Fibroblast of skin of abdomen (primary cell): ENCODE data around the gene TGM5.
"Not testable (repeated sequence)": the region's sequence is repeated elsewhere in the genome, so short reads cannot be mapped to it uniquely, and the experiment has no call there.

Source experiments
- DNase-seq: peaks from one replicate; pipeline ENCODE4 v3.0.0-alpha.2; 2013

TGM5 gene

DNA sequence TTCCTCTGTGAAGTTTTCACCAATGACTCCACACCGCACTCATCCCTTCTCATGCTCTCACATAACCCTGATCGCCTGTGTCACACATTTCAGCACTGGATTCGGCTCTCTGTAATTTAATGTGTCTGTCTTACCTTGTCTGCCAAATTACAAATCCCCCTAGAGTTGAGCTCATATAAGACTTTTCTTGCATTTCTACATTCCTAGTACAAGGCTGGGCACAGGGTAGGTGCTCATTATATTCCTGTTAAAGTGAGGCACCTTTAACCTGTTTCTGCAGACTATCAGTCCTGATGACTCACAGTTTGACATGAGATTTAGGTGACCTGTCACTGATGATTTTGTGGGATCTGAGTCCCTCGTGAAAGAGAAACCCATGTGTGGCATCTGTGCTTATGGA, 22.6 kb downstream of the TGM5 start:
- no peak for DNase-seq

DNA sequence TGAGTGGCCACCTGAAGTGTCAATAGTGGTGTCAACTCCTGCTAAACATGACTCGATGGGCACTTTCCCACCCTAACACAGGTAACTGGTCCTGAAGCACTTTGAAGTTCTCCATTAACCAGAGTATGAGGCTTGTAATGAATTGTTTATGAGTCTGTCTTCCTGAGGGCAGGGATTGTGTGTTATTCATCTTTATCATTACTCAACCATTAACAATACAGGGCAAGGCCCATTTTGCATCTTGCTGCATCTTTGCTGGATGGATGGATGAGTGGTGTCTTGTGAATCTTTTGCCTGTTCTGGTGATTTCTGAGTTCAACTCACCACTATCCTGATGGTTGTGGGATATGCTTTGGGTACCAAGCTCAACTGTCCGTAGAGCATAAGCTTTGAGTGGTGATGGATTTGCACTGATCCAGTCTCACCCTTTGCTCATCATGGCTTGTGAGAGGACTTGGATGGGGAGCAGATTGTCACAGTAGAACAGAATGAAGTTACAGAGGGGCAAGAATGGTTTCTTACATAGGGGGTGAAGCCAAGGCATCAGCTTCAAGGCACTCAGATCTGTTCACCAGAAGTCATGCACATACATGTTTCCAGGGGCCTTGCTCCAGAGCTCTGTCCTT, 23.6 kb downstream of the TGM5 start:
- no peak for DNase-seq

DNA sequence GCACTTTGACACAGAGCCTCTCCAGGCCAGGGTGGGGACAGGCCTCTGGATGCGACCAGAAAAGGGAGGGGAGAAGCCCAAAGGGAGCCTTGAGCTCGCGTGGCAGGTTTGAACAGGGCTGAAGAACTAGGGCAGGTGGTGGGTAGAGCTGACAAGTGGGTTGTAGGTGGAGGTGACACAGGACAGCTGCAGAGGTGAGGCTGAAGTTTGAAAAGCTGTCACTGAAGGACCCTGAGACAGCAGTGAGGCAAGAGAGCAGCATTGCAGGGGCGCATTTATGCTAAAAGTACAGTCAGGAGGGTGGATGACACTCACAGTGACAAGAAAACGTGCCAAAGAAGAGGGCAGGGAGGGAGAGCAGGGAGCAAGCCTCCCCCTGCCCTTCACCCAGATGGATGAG, 24.1 kb downstream of the TGM5 start:
- no peak for DNase-seq

DNA sequence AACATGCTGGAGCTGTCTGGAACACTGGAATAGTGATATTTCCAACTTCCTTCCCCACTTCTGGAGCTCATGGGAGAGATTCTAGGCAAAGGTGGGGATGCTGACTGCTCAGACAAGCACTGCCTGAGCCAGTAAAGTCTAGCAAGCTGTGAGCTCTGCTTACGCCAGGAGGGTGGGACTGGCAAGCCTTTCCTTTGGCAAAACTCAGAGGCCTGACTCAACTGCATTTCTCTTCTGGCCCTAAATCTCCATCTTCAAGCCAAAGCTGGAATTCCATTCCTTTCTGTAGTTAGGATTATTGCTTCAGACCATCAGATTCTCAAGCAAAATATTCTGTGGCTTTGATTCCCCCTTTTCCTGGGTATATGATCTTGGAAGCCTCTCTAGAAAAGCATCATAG, 25.6 kb downstream of the TGM5 start:
- DNase-seq: peak; percentile 38

DNA sequence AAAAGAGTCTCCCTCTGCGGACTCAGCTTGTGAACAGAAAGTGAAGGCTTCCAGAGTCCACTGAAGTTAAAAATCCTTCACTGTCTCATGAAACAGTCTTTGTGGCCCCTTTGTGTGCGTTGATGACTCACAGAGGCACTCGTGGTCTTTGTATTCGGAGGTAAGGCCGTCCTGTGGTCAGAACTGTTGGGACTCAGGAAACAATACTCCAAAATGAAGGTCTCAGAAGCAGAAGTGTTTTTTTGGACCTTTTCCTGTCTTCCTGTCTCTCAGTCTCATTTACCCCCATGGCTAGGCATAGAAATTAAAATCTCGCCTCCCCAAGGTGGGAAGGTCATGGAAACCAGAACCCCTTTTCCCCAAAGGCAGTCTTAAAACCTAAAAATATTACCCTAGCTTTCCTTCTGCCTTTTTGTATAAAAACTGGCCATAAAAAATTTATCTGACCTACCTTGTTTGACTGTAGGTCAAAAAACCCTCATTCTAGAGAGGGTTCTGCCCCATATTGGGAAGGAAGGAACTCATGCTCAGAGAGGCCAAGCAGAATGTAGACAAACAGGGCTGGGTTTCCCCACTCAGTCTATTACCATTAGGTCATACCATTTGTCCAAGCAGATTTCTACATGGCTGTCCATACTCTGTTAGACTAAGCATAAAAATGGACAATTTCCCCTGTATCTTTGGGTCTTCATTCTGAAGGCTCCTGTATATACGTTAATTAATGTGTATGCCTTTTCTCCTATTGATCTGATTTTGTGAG, 26.8 kb downstream of the TGM5 start:
- no peak for DNase-seq

DNA sequence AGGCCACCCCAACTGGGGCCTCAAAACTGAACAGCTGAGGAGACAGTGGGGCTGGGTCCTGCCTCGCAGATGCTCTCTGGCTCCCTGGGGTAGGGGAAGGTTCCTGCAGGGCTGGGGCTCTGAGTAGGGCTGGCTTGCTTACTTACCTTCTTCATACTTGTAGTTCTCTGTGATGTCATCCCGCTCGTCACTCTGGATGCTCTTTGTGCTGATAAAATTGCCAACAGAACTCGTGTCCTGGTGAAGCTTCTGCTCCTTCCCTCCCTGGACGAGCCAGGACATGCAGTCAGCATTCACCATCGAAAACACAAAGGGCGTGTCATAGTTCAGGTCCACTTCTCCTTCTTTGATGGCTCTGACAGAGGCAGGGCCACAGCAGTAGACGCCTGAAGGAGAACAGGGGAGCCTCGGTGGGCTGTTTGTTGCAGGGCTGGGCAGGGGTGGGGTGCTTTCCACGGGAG, 28.0 kb downstream of the TGM5 start:
- no peak for DNase-seq

DNA sequence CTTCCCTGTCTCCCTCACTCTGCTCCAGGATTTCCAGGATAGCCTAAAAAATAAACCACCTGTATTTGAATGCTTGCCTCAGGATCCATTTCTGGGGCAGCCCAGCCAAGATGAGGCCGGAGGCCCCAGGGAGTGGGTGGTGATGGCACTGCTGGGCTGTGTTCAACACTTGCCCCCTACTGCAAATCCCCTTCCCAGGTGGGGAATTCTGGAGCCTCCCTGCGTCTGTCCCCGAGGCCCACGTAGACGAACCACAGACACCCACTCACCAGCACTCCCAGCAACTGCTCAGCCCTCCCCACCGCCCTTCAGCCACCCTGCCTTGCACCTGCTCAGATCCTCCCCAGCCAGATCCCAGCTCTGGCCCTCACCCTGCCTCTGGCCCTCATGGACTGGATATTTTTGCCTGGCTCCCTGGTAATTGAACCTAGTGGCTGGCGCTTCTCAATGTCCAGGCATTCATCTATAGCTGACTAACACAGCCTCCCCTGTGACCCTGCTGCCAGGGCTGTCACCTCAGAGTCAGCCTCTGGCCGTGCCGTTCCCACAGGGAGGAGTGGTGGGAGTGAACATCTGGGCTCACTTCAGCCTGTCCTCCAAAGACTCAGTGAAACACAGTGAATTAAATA, 28.8 kb downstream of the TGM5 start:
- DNase-seq: no peak

DNA sequence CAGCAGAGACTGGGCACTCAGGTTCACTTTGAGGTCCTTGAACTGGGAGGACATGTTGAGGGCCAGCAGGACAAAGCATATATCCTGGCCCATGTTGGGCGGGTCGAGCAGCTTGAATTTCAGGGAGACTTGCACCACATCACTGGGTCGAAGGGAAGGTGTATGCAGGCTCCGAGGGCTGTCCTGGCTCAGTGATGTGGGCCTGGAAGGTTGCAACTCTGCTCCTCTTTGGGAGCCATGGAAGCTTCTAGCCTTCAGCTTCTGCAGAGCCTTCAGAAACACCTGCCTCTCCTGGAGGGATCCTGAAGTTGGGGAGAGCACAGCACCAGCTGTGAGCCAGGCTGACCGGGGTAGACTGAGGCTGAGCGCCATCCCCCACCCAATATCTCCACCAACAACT, 31.2 kb downstream of the TGM5 start:
- DNase-seq: no peak

DNA sequence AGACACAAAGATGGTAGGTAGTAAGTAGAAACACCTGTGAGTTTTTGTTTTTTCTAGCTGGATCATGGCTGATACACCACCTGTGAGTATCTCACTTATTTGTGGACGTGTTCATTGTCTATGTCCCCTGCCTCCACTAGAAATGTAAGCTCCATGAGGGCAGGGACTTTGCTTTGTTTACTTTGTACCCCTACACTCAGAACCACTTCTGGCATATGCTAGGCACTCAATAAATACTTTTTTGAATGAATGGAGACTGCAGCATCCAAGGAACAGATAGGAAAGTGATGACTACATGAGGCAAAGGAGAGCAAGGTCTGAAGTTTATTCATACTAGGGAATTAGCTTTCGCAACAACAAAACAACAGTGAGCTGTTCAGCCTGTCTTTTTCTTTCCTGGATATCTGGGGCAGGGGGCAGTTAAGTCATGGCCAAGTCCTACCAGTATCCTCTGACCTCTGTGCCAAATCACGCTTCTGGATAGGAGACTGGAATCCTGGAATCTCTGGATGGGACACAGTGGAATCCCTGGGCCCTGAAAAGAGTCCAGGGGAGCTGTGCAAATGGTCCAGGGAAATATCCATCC, 34.3 kb downstream of the TGM5 start:
- no peak for DNase-seq

DNA sequence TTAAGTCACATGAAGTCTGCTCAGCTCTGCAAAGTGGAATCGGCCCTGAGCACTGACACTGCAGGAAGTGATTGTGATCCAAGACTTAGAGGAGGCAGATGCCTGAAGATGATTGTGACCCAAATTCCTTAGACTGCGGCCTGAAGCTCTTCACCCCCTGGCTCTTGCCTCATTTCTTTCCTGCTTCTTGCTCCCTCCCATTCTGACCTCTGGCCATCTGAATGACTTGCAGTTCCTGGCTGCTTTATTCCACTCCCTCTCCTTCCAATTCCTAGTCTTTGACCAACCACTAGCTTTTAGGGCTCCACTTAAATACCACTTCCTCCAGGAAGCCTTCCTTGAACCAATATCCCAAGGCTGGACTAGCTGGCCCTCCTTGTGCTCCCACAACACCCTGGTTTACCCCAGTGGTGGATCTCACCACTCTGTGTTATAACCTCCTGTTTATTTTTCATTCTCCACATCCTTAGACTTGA, 36.0 kb downstream of the TGM5 start:
- DNase-seq: no peak

DNA sequence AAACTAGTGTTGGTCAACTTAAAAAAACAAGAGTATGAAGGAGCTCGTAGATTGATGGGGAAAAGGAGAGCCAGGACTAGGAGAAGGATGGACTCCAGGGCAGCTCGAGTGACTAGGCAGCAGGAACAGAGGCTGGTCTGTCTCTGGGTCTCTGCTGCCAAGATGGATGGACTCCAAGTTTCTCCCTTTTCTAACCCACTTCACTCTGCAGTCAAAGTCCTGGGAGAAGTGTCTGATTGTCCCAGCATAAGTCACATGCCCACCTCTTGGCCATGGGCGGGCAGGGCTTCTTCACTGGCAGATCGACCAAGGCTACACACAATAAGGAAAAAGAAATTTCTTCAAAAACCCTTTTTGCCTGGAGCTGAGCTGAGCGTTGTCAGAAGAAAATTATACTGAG, 36.8 kb downstream of the TGM5 start:
- DNase-seq: no peak

DNA sequence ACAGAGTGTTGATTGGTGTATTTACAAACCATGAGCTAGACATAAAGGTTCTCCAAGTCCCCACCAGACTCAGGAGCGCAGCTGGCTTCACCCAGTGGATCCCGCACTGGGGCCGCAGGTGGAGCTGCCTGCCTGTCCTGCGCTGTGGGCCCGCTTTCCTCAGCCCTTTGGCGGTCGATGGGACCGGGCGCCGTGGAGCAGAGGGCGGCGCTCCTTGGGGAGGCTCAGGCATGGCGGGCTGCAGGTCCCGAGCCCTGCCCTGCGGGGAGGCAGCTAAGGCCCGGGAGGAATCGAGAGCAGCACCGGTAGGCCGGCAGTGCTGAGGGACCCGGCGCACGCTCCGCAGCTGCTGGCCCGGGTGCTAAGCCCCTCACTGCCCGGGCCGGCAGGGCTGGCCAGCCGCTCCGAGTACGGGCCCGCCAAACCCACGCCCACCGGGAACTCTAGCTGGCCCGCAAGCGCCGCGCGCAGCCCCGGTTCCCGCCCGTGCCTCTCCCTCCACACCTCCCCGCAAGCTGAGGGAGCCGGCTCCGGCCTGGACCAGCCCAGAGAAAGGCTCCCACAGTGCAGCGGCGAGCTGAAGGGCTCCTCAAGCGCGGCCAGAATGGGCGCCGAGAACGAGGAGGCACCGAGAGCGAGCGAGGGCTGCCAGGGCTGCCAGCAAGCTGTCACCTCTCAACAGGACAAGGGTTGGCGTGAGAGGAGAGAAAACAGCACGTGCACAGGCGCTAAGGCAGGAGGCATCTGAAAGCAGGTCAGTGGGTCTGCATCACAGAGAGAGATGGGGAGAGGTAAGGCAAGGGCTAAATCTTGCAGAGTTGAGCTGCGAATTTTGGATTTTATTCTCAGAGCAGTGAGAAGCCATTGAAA, 40.1 kb downstream of the TGM5 start:
- no peak for DNase-seq

DNA sequence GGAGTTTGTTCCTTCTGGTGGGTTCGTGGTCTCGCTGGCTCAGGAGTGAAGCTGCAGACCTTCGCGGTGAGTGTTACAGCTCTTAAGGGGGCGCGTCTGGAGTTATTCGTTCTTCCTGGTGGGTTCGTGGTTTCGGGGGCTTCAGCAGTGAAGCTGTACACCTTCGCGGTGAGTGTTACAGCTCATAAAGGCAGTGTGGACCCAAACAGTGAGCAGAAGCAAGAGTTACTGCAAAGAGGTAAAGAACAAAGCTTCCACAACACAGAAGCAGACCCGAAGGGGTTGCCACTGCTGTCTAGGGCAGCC, 40.8 kb downstream of the TGM5 start:
- DNase-seq: not testable (repeated sequence)

DNA sequence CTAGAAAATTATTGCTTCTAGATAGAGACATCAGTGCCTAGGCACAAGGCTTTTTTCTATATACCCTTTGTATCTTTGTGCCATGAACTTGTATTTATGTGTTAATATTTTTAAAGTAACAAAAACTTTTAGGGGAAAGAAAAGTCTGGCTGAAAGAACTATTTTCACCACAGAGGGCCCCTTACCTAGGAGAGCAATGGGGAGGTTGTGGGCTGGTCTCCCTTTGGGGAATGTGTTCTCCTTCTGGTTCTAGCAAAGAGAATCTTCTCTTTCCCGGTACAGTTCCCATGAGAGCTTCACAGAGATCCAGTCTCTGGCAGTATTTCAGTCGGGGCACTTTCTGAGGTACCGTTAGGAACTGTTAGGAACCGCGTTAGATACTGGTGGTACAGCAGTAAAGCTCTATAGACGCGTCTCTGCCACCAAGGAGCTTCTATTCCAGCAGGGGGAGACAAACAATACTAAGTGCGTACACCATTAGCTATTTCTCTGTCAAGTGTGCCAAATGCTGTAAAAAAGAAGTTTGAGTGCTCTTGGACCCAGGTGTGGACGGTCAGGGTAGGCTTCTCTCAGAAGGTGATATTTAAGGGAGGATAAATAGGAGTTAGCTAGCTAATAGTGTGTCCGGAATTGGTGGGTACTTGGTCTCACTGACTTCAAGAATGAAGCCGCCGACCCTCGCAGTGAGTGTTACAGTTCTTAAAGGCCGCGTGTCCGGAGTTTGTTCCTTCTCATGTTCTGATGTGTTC, 41.4 kb downstream of the TGM5 start:
- peak; percentile 48 for DNase-seq

DNA sequence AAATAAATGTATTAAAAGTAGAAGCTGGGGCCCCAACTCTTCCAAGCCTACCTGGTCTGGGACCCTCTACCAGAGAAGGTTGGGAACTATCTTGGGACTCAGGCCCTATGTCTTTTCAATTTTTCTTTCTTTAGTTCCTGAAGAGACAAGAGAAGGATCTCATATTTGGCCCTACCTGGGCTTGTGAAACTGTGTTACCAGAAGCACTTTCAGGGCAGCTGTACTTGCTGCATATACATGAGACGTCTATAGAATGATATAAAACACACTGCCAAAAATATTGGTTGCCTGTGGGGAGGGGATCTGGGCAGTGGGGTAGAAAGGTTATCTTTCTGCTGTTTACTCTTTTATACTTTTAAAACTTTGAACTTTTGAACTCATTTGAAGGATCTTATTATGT, 45.3 kb downstream of the TGM5 start:
- no peak for DNase-seq

DNA sequence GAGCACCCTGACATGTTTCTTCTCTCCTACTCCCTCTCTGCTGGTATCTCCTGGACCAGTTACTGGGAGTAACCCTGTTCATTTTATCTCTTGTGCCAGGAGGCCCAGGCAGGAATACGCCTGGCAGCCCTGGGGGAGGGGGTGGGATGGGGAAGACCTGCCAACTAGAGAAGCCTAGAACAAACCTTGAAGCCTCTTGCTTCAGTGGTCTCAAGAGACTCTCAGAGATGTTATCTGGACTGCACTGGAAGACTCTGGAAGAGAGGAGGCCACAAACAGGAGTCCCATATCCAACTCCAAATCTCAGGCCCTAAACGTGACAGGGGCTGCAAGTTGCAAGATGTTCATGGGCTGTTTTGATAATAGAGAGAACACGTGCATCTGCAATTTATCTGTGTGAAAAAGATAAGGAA, 45.7 kb downstream of the TGM5 start, which contains the start of gene EPB42:
TSS of gene EPB42 (minus strand) at position 28 of the 413 bp plus-strand sequence. CDS start 193 bp downstream, outside the sequence.
- DNase-seq: no peak

DNA sequence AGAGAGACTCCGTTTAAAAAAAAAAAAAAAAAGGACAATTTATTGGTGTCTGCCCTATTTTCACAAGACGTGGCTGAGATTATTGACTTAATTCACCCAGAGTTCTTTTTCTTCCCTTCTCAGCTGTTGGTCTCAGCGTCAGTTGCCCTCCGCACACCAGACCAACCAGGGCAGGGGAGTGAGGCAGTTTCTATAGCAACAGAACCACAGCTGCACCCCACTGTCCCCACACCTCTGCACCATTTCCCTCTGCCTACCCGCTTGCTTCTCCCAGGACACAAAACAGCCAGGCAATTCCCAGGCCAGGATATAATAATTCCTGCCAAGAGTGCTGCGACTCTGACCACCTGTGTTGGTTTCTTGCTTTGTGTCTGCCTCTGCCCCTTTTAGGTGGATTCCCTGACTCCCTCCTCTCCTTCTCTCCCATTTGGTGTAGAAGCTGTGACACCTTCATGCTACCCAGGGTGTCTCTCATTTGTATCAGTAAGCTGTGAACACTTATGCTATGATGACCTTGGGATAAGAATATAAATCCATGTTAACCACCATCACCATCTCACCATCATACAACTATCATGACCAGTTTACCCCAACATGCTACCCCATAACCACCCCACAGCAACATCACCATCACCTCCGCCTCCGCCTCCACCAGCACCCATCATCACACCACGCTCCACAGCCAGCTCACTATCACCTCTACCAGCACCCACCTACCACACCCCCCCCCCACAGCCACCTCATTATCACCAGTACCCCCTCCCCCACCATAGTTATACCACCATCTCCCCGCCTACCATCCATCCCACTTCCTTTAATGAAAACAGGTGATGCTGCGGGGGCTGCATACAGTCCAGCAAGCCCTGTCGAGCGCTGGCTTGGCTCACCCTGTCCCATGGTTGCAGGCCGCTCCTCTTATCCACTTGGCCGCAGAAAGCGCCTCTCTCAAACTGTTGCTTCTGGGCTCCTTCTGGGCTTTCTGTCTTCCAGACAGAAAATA, 46.5 kb downstream of the TGM5 start:
- DNase-seq: no peak

DNA sequence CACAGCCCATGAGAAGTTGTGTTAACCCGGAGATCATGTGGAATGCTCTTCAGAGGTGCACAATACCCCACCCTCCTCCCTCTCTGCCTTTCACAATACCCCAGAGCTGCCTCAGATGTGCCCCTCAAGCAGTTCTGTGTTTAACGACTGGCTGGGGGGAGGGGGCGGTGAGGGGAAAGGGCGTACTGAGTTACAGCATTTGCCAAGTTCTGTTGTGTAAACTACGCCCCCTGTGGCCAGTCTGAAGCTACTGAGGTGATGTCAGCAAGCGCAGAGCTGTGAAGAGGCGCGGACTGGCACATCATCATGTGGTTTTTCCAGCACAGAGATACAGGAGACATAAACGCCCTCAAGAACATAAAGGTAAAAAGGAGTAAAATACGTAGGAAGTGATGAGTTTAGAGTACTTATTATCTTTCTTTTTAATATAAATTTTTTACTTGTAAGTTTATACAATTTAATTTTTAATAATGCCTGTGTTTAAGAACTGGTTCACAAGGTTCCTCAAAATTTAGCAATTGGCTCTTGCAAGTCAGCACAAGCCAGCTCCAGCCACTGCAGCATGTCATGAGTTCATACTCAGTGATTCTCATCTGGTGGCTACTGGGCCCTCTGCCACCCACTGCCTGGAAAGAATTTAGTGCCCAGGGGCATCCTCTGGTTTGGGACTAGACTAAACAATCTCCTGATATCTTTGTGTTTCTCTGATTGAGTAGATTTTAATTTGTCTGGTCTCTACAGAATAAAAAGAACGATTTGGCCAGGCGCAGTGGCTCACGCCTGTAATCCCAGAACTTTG, 47.6 kb downstream of the TGM5 start:
- no peak for DNase-seq

DNA sequence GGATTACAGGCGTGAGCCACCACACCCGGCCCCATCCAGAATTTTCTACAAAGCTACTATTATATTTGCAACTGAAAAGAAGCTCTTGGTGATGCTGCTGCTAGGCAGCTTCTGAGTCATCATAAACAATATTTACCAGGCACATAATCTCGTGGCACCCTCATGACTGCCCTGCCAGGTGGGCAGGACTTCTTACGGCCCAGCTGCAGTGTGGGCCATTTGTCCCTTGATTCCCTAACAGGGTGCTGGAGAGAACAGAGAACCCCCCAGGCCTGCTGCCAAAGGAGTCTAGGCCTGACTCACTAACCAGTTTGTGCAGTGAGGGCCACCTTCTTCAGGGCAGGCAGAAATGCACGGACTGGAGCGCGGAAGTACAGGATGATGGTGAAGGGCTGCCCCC, 50.8 kb downstream of the TGM5 start:
- DNase-seq: no peak
